Dermis blood vessel endothelial cell (primary cell): ENCODE measurements around the gene SLC7A14. TPM values are rescaled to one million over a fixed set of nuclear protein-coding genes. Genes with fewer than 3 reads are reported as not detected.

Experiments
- DNase-seq: peaks from one replicate; pipeline ENCODE4 v3.0.0; 2010
- total RNA-seq: library from RNA; depleted of rRNA; stranded (reverse); fragments of >200 nt; gene quantifications from 2 replicates; pipeline ENCODE4 v1.2.3, GENCODE V29; 2014

Gene SLC7A14
- total RNA-seq, 1 donor from 2014 or later = under 0.01 TPM

DNA sequence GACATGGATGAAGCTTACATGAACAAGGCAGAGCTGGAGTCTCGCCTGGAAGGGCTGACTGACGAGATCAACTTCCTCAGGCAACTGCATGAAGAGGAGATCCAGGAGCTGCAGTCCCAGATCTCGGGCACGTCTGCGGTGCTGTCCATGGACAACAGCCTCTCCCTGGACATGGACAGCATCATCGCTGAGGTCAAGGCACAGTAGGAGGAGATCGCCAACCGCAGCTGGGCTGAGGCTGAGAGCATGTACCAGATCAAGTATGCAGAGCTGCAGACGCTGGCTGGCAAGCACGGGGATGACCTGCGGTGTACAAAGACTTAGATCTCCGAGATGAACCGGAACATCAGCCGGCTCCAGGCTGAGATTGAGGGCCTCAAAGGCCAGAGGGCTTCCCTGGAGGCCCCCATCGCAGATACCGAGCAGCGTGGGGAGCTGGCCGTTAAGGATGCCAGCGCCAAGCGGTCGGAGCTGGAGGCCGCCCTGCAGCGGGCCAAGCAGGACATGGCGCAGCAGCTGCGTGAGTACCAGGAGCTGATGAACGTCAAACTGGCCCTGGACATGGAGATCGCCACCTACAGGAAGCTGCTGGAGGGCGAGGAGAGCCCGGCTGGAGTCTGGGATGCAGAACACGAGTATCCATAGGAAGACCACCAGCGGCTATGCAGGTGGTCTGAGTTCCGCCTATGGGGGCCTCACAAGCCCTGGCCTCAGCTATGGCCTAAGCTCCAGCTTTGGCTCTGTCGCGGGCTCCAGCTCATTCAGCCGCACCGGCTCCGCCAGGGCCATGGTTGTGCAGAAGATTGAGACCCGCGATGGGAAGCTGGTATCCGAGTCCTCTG is 89.6 kb downstream of the SLC7A14 start:
- DNase-seq = no peak

DNA sequence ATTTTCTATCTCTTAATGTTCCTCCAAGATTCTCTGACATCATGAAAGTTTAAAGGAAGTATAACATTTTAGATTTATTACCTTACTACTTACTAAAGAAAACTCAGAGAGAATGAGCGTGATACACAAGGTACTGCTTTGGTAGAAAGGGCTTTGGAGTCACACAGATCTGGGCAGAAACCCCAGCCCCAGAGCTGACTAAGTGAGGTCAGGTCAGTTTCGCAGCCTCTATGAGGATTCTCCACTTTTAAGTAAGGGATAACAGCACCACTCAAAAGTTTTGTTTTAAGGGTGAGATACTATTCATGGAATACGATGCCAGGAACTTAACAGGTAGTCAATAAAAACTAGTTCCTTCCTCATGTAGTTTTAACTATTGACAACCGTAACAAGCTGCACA is 91.1 kb downstream of the SLC7A14 start:
- DNase-seq = no peak

DNA sequence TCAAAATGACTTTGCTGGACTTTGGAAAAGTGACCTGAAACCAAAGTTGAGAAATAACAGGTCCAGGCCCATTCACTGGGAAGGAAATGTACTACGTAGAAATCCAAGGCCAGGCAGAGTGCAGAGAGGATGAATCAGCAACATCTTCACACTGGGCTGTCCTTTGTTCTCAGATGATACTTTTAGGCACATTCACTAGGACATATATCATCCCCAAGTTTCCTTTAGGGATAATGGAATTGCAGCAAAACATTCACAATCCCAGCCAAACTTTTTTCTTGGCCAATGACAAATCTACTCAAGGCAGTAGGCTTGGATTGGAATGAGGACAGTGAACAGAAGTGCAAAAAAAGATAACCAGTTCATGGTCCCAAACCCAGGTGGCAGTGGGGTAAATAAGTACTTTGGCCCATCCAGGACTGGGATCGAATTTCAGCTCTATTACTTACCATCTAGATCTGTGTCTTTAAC is 92.1 kb downstream of the SLC7A14 start:
- DNase-seq = peak; percentile 6

DNA sequence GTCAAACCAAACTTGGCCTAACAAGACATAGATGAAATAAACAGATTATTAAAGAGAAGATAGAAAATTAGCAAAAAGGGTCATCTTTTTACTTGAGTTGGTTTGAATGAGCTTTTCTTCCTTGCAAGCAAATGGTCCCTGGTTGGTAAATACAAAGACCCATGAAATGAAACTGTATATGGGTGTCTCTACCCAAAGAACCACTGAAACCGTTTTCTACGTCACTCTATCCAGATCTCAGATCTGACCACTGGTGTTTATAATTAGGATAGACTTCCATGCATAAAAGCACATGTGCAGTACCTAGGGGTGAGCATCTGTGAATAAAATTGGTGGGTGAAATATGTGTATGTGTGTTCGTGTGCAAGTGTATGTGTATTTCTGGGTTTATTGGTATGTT is 94.0 kb downstream of the SLC7A14 start:
- no peak for DNase-seq

DNA sequence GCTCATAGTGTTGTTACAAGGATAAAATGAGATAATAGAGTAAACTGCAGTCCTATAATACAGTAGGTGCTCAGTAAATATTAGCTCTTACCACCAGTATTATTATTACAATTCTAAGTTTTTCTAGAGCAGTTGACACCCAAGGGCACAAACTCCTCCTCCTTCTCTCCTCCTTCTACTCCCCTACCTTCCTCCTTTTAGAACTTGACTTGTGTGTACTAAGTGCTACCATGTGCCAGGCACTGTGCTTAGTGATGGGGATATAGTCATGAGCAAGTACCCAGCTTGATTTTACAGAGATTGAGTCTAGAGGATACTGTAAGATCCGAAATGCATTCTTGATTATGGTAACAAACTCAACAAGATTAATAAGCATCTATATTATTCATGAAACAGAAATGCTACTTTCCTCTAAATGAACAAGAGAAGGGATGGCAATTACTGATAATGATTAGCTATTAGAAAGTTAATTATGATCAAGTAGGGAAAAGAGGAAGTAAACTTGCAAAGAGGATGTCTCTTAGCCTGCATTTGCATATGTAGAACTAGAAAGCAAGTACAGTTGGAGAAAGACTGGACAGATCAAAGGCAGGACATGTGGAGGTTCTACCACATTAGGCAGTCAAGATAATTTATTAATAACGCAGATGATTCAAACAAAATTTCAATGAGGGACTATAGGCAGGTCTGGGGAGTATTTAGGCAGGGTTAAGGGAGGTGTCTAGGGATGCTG is 94.9 kb downstream of the SLC7A14 start:
- DNase-seq = no peak

DNA sequence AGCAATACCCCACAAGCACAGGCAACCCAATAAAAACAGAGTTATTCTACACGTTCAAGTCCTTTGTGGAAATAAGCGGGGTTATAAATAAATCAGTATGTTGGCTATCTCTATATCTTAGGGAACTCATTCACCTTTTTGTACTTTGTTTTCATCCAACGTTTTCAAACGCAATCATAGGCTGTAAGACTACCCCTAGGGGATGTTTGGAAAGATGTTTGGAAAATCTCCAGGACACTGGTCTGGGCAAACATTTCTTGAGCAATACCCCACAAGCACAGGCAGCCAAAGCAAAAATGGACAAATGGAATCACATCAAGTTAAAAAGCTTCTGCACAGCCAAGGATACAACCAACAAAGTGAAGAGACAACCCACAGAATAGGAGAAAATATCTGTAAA is 97.1 kb downstream of the SLC7A14 start:
- no peak for DNase-seq

DNA sequence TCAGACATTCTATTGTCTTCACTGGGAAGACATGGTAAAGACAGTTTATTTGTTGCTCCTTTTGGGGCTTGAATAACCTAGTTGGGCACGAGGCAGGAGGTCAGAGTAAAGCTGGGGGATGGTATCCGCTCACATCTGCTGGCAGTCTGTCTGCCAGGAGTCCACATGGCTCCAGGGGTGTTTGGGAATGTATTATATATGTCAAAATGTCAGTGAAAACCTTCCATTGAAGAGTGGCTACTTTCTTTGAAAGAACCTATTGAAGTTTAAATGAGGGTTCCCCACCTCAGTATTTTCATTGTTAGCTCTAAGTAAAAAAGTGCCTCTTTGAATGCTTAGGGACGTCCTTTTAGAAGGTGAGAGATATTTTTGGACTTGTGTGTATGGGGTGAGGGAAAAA is 98.8 kb downstream of the SLC7A14 start:
- DNase-seq = no peak

DNA sequence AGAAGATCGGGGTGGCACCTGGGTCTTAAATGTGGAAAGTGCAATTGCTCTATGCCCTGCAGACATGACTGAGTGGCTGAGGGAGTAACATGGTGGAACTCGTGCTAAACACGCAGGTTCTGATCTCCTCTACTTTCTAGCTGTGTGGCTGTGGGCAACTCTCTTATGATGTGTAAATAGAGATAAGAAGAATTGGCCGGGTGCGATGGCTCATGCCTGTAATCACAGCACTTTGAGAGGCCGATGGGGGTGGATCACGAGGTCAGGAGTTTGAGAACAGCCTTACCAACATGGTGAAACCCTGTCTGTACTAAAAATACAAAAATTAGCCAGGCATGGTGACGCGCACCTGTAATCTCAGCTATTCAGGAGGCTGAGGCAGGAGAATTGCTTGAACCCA is 99.5 kb downstream of the SLC7A14 start:
- no peak for DNase-seq

DNA sequence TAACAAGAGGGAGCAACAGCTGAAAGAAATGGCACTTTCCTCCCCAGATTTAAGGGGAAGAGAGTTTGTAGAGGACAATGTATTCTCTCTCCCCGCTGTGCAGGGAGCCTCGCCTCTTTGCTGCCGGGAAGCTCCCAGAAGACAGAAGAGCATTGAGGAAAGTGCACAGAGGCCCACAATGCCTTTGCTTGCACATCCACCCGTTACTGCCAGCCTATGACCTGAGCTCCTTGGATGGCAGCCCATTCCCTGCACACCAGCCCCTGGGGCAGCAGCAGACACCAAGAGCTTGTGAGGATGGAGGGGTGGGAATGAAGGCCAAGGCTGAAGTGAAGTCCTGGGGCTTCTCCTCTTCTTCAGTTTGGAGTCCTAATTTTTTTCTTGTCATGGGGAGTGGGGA is 100.2 kb downstream of the SLC7A14 start:
- DNase-seq = no peak

DNA sequence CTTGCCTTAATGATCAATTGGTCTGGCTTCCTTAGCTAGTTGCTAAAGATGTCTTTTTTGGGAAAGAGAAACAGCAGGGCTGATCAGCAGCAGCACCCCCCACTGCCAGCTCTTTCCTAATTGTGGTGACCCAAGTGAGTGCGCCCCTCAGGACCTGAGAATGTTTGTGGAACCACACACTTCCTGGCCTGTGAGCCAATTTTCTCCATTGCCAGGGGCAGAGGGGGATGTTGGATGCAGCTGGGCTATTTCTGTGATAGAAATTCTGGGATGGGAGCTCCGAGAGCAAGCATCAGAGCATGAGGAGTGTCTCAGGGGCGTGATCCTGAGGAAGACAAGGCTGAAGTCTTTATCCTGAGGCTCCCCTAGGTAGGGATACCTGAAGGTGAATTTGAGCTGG is 100.6 kb downstream of the SLC7A14 start:
- no peak for DNase-seq

DNA sequence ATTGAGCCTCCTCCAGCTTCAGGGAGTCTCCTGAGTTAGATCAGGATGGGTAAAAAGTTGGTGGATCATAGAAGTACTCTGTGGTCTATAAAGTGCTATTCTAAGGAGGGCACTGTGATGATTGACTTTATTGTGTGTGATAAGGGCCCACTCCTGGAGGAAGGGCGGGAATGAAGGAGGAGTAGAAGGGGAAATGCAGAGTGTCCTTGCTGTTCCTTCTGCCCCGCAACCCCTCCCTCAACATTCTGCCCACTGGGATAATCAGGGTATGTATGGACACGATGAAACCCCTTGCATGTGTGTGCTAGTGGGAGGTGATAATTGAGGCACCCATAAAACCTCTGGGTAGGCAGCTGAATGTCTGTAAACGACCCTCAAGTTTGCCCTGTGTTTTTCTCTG is 101.0 kb downstream of the SLC7A14 start:
- no peak for DNase-seq

DNA sequence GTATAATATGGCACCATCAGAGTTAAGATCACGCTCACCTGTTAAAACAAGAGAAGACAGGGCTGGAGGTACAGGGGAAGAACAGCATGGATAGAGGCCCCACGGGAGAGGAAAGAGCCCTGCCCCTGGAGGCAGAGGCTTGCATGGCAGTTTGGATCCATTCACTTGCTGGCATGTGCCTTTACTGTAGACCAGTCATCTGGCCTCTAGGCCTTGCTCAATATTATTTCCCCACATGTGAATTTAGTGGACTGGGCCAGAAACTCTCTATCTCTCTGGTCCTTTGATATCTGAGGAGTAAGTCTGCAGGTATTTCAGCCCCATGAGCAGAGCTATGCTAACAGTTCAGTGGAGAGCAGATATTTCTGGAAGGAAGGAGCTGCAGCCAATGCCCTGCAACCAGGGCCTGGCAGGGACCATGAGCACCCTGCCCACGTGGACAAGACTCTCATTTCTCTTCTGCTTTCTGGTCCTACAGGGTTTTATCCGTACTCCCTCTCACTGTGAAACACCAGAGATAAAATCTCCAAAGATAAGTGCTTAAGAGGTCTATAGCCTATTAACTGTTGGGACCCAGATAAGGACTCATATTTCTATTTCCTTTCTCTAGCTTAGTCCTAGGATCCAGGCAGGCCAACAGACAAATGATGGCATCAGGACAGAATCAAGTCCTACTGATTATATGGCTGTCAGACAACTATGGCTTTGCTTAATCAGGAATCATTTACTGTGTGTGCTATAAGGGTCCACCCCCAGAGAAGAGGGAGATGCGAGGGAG is 102.2 kb downstream of the SLC7A14 start:
- no peak for DNase-seq

DNA sequence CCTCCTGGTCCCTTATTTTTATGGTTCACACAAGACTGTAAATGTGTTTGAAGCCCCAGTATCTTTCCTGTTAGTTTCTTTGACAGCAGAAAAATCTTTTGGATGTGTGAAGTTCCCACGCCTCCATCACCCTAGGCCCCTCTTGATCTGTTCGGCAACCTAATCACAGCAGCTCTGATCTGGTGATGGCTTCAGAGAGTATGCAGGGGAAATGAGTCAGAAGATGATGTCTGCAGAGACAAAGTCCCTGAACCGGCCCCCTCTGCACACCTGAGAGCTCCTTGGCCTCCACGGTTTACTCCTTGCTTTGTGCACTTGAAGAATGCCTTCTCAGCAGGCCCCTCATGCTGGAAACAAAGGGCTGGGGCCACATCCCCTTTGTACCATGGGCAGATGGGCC is 103.7 kb downstream of the SLC7A14 start:
- DNase-seq = no peak

DNA sequence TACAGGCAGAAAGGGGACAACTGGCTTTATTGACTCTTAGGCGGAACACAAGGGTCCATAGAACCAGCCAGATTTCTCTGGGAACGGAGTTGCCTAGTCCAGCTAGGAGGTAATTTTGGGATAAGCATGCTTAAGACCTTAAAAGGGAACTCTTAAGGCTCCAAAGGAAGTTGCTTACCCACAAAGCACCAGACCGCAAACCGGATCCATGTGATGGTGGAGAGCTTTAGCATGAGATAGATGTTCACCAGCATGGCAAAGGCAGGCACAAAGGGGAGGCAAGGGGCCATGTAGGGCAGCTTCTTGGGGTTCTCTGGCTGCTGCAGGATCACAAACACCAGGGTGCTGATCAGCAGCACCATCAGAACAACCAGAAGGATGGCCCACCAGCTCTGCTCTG is 105.8 kb downstream of the SLC7A14 start:
- DNase-seq = no peak

DNA sequence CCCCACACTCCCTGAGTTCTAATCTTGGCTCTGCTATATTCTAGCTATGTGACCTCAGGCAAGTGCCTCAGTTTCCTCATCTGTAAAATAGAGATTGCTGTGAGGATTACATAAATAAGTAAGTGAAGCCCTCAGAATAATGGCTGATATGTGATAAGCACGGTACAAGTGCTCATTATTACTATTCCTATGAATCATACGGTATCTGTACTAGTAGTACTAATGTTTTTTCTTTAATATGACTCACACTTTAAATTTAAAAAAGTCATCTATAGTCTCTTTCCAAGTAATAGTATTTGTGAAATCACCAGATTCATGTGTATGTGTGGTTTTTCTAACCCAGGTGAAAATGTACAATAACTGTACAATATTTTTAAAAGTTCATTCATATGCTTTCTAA is 108.5 kb downstream of the SLC7A14 start:
- peak; percentile 7 for DNase-seq

DNA sequence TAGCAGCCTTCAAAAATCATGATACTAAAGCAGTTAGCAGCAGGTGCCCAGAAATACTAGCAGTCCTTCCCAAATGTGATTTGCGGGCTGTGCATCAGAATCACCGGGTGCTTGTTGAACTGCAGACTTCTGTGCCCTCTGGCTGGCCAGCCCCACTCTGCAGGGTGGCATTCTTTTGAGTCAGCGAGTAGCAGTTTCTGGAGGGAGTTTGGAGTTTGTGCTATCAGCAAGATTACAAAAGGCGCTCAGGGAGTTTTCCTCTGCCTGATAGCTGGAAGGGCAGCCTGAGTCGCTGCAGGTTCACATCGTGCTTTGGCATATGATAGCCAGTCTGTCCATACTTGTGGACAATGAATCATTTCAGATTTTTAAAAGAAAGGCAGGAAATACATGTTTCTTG is 109.6 kb downstream of the SLC7A14 start:
- DNase-seq = peak; percentile 10

DNA sequence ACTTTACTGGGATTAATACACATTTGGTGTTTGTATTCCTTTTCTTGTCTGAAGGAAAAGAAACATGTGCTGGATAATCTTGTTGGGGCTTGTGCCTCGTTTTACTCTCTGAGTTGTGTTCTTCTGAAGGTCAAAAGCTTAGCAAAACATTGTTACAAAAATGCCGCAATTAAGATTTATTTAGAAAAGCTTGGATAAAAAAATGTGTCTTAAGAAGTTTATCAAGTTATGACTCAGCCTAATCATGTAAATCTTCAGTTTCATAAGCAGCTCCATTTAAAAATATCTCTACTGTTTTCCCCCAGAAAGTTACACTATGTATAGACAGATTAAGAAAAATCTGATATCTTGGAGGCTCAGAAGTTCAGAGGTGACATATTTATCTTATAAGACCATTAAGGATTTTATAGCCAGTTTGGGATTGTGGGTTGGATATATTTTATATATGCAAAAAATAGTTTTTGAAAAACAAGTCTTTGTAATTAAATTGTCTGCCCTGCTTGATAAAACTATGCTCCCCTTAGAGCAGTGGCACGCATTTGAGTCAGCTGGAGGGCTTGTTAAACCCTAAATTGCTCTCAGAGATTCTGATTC is 110.7 kb downstream of the SLC7A14 start:
- DNase-seq = no peak

DNA sequence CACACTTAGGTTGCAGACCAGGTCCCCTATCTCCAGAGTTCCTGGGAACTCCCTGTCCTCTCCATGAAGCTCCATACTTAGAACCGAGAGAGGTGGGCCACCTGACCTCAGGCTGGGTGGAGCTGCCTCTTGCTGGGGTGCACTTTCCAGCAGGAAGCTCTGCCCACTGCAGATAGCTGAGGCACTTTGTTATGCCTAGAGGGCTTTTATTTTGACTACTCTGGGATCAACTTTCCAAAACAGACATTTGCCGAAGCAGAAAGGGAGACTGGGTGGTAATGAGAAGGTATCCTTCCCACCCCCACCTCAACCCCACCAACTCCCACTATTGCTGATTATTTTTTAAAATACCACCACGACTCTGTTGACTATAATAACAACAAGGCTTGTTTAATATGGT is 112.5 kb downstream of the SLC7A14 start:
- no peak for DNase-seq

DNA sequence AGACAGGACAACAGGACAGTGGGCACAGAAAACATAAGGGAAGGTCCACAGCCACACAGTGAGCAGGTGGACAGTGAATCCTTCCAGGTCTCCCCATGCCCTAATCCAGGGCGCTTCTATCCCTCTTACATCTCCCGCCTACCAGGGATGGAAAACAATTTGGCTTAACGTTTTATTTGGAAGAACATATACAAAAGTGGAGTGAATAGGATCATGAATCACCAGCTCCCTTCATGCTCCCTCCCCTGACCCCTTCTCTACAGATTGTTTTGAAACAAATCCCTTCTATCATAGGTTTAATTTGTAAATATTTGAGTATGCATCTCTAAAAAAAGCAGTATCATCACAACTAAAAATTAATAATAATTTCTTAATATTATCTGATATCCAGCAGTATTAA is 114.7 kb downstream of the SLC7A14 start:
- no peak for DNase-seq

DNA sequence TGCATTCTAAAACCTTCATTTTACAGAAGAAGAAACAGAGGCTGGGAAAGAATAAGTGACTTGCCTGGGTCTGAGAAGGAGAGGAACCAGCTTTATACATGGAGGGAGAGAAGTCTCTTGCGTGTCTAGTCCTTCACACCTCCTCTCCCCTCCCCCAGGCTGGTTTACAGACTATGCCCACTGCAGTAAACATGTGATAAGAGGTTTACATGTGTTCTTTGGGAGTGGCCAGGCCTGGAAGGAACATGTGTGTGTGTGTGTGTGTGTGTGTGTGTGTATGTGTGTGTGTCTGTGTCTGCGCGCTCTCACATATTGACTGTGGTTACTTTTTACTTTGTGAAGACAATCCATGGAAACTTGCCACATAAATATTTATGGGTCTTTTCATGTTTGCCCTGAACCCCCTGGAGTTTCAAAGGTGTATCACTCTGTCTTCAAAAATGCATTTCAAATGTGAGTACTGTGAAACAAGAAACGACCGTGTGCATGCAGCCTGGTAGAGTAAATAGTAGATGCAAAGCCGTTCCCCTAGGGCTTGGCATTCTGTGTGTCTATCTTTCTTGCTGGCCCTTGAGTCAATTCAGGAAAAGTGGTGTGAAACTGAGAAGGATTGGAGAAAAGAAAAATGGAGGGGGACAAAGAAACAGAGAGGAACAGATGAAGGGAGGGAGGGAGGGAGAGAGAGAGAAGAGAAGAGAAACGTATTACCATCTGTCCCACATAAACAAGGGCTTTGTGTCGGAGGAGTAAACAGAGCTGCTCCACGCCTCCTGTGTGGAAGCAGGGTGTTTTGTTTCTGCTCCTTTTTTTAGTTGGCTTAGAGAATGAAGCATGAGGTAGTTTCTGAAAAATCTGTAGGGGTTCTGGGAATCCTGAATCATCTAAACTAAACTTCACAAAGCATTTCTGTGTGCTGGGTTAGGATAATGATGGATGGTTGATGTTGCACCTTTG is 115.5 kb downstream of the SLC7A14 start:
- DNase-seq = no peak

DNA sequence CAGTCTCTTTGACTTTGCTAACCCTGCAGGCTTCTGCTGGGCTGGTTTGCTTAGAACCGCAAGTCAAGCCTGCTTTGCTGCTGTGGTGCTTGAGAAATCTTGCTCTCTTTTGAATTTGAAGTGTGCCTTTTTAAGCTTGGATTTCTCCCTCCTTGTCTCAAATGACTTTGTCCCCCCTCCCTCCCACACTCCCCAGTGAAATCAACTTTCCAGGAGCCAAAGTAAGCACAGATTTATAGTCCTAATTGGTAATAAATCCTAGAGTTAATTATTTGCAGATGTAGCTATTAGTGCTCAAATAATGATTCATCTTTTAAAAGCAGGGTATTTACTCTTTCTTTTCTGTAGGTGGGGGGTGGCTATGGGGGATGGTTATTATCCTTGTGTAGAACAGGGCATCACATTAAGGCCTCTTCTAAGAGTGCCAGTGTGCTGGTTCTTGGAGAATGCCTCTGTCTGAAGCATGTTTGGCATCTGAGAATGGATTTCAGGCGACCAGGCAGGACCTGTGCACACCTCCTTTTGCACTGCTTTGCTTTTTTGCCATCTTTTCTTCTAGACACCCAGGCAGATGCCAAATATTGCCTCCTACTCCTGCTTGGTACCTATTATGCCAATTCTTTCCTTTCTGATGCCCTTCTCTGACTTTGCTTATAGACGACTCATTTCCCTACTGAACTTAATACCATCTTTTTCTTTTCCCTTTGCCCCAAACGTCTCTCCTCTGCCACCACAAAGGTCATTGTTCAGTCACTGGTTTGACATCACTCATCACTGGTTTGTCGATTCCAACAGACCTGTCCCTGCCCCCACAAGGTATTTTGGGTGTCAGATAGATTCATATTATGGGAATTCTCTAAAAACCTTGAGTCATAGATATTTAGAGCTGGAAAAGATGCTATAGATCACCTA is 116.5 kb downstream of the SLC7A14 start:
- DNase-seq = no peak
